Fibroblast of mammary gland (primary cell): Measurements from ENCODE around the gene SELPLG.
"Not testable (repeated sequence)": the region's sequence is repeated elsewhere in the genome, so short reads cannot be mapped to it uniquely, and the experiment has no call there.

Experiments
- DNase-seq: peaks from one replicate; pipeline ENCODE4 v3.0.0-alpha.2; 2010; ENCODE audit warnings: low read depth
- H3K4me3 ChIP-seq: 2 replicates; pipeline ENCODE4 v1.5.1; 2011; ENCODE audit warnings: low read depth, mild to moderate bottlenecking, low read length, moderate library complexity; ENCODE audit not compliant: control insufficient read depth
- TF ChIP-seq, protein P1 (sequence below): conservative IDR thresholded peaks from 2 replicates; pipeline ENCODE4 v1.5.1; 2011; ENCODE audit warnings: low read depth, low read length, inconsistent platforms; ENCODE audit not compliant: control insufficient read depth, insufficient read depth

Gene SELPLG

DNA sequence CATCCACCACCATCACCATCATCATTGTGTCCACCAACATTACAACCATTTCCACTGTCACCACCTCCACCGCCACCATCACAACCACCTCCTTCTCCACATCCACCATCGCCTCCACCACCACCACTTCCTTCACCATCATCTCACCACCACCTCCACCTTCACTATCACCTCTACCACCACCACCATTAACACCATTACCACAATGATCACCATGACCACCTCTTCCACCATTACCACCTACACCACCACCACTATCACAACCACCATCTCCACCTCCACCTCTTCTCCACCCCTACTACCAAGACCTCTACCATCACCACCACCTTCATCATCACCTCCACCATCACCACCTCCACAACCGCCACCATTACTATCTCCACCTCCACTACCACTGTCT, 54.9 kb downstream of the SELPLG start:
- DNase-seq = no peak
- TF ChIP-seq, protein P1, sequence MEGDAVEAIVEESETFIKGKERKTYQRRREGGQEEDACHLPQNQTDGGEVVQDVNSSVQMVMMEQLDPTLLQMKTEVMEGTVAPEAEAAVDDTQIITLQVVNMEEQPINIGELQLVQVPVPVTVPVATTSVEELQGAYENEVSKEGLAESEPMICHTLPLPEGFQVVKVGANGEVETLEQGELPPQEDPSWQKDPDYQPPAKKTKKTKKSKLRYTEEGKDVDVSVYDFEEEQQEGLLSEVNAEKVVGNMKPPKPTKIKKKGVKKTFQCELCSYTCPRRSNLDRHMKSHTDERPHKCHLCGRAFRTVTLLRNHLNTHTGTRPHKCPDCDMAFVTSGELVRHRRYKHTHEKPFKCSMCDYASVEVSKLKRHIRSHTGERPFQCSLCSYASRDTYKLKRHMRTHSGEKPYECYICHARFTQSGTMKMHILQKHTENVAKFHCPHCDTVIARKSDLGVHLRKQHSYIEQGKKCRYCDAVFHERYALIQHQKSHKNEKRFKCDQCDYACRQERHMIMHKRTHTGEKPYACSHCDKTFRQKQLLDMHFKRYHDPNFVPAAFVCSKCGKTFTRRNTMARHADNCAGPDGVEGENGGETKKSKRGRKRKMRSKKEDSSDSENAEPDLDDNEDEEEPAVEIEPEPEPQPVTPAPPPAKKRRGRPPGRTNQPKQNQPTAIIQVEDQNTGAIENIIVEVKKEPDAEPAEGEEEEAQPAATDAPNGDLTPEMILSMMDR = no peak
- H3K4me3 ChIP-seq = no peak overlapping the region

DNA sequence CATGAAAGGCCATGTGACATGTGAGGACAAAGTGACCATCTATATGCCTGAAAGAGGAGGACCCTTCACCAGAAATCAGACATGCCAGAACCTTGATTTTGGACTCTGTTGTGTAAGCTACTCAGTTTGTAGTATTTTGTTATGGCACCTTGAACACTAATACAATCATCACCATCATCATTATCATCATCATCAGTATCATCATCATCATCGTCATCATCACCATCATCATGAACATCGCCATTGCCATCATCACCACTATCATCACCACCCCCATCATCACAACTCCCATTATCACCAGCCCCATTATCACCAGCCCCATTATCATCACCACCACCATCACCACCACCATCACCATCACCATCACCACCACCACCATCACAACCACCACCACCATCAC, 55.4 kb downstream of the SELPLG start:
- H3K4me3 ChIP-seq = no peak overlapping the region
- TF ChIP-seq, protein P1 = no peak
- DNase-seq = no peak

DNA sequence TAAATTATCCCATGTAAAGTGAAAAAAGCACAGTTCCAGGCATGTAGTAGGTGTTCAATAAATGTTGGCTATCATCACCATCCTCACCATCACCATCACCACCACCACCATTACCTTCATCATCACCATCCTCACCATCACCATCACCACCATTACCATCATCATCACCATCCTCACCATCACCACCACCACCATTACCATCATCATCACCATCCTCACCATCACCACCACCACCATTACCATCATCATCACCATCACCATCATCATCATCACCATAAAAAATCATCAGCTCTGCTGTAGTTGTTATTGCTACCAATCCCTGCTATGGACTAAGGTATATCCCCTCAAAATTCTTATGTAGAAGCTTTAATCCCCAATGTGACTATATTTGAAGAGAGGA, 56.2 kb downstream of the SELPLG start:
- TF ChIP-seq, protein P1 = no peak
- DNase-seq = no peak
- no peak overlapping the region for H3K4me3 ChIP-seq

DNA sequence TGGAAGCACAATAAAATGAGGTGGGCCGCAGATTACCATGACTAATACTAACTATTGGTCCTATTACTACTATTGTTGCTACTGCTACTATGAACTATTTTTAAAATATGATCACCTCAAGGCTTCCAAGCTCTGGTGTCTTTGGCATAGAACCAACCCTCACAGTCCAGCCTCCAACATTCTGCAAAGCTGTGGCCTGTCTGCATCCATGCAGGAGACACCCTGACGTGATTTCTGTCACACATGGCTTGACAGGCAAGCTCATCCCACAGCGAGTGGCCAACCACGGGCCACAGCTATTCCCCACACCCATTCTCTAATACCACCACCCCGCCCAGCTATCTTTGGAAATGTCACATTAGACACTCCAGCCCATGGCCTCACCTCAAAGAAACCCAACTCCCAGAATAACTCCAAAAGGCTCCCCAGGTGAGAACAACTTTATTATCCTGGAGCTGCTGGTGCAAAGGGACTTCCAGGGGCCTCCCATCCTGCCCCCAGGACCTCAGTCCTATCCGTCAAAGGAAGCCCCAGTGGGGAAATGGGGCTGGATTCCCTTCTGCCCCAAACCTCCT, 56.9 kb downstream of the SELPLG start:
- H3K4me3 ChIP-seq = no peak overlapping the region
- TF ChIP-seq, protein P1 = no peak
- DNase-seq = no peak

DNA sequence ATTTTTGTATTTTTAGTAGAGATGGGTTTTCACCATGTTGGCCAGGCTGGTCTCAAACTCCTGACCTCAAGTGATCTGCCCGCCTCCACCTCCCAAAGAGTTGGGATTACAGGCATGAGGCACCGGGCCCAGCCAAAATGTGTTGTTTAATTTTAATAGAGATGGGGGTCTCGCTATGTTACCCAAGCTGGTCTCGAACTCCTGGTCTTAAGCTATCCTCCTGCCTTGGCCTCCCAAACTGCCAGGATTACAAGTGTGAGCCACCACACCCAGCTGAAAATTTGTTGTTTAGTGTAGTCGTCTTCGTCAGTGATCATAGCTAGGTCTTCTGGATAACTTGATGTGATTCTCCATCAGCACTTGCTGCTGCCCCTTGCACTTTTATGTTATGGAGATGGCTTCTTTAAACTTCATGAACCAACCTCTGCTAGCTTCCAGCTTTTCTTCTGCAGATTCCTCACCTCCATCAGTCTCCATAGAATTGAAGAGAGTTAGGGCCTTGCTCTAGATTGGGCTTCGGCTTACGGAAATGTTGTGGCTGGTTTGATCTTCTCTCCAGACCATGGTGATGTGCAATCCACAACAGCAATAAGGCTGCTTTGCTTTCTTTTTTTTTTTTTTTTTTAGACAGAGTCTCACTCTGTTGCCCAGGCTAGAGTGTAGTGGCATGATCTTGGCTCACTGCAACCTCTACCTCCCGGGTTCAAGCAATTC, 58.3 kb downstream of the SELPLG start:
- TF ChIP-seq, protein P1 = no peak
- DNase-seq = no peak
- no peak overlapping the region for H3K4me3 ChIP-seq

DNA sequence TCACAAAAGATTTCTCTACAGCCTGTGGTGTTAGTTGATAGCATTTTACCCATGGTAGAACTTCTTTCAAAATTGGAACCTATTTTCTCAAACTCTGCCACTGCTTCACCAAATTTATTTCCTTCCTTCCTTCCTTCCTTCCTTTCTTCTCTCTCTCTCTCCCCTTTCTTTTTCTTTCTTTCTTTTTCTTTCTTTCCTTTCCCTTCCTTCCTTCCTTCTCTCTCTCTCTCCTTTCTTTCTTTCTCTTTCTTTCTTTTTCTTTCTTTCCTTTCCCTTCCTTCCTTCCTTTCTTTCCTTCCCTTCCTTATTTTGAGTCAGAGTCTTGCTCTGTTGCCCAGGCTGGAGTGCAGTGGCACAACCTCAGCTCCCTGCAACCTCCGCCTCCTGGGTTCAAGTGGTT, 59.4 kb downstream of the SELPLG start:
- H3K4me3 ChIP-seq, DNase-seq: not testable (repeated sequence)

DNA sequence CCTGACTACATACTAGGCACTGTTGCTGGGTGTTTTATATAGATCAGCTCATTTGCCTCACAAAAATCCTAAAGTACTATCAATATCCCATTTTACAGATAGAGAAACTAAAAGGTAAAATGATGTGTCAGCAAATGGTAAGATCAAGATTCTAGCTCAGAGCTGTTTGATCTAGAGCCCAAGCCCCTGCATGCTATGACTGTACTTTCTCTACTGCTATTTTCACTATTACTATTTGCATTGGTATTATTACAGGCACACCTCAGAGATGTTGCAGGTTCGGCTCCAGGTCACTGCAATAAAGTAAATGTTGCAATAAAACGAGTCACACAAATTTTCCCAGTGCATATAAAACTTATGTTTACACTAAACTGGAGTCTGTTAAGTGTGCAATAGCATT, 60.4 kb downstream of the SELPLG start:
- H3K4me3 ChIP-seq = no peak overlapping the region
- peak; percentile 32 for DNase-seq
- TF ChIP-seq, protein P1 = no peak
